ENCODE data around the gene PPARA. TPM values are rescaled to one million over a fixed set of nuclear protein-coding genes. Genes with fewer than 3 reads are reported as not detected.

PPARA gene
- total and polyA plus RNA-seq, 2 of the 4 experiments (the other 2 are of a cell fraction): 3.1 to 7.0 TPM

DNA sequence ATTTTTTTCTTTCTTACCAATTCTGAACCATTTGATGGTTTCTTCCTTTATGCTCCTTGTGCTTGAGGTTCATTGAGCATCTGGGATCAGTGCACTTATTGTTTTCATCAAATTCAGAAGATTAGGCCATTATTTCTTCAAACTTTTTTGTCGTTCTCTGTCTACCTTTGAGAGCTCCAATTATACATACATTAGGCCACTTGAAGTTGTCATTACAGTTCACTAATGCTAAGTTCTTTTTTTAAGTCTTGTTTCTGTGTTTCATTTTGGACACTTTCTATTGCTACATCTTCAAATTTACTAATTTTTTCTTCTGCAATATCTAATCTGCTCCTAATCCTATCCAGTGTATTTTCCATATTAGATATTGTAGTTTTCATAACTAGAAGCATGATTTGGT, 58.9 kb downstream of the PPARA start:
- Histone ChIP-seq H3K27me3 (ENCODE audit: control insufficient read depth, insufficient read depth, low read length) (no peaks in the 10 kb centered on the region), H2BK15ac (ENCODE audit: low read depth, low read length) (no peak overlapping the region), H3K27ac (ENCODE audit: insufficient read depth, low read length) (no peak overlapping the region), H3K4ac (ENCODE audit: low read depth, low read length) (no peak overlapping the region), H2BK20ac (ENCODE audit: low read depth, low read length) (no peak overlapping the region), H2AK9ac (replicated peaks; ENCODE audit: low read depth, low read length, poor library complexity) (no peak overlapping the region), H3K56ac (ENCODE audit: extremely low read depth, insufficient read depth, low read length) (no peak overlapping the region), H2BK5ac (ENCODE audit: low read depth, low read length, poor library complexity, severe bottlenecking) (no peak overlapping the region), H3K18ac (ENCODE audit: low read depth, low read length) (no peak overlapping the region), H3K4me2 (ENCODE audit: low read depth, low read length) (no peak overlapping the region), H2AFZ (replicated peaks; ENCODE audit: low read length, poor library complexity) (no peak overlapping the region), H3K14ac (replicated peaks; ENCODE audit: low read depth, low read length) (no peak overlapping the region), H4K91ac (ENCODE audit: insufficient read depth, low read depth, low read length) (no peak overlapping the region), H3K9ac (ENCODE audit: low read depth, low read length) (no peak overlapping the region), H4K20me1 (ENCODE audit: insufficient read depth, low read length) (no peaks in the 10 kb centered on the region), H4K5ac (ENCODE audit: low read depth, low read length) (no peak overlapping the region), H3K4me3 (ENCODE audit: insufficient read depth, low read depth, low read length) (no peak overlapping the region), H2AK5ac (ENCODE audit: low read depth, low read length) (no peak overlapping the region), H3K9me1 (ENCODE audit: insufficient read depth, low read length) (no peaks in the 10 kb centered on the region), H3K23ac (ENCODE audit: low read depth, low read length) (no peak overlapping the region), H2BK120ac (ENCODE audit: low read depth, low read length) (no peak overlapping the region), H3K36me3 (ENCODE audit: control insufficient read depth, insufficient read depth, low read length) (peaks cover 18% of the 10 kb centered on the region), H3K4me1 (ENCODE audit: control insufficient read depth, insufficient read depth, low read length) (no peaks in the 10 kb centered on the region), H4K8ac (ENCODE audit: low read depth in 2 of 2, low read length in 2 of 2) (no peak overlapping the region), H3K9me3 (ENCODE audit: control insufficient read depth, insufficient read depth, low read length) (peaks cover 9% of the 10 kb centered on the region), H3K79me1 (ENCODE audit: low read depth in 1 of 2, low read length in 2 of 2) (no peaks in the 10 kb centered on the region)
- ChIA-PET POLR2A (ENCODE audit: unreplicated experiment) (no interaction called here), CTCF (no interaction called here)
- no TSS peak for BruUV-seq (replicated peaks)
- no peak for TF ChIP-seq MXI1 (IDR thresholded peaks at IDR 0.05; ENCODE audit: borderline replicate concordance, low read depth, low read length)
- no peak for TF ChIP-seq CHD1 (IDR thresholded peaks at IDR 0.05; ENCODE audit: low read depth, low read length)
- TF ChIP-seq, protein P1, sequence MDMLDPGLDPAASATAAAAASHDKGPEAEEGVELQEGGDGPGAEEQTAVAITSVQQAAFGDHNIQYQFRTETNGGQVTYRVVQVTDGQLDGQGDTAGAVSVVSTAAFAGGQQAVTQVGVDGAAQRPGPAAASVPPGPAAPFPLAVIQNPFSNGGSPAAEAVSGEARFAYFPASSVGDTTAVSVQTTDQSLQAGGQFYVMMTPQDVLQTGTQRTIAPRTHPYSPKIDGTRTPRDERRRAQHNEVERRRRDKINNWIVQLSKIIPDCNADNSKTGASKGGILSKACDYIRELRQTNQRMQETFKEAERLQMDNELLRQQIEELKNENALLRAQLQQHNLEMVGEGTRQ (IDR thresholded peaks at IDR 0.05; ENCODE audit: low read depth, low read length): no peak
- no peak for TF ChIP-seq SMC3 (IDR thresholded peaks at IDR 0.05; ENCODE audit: low read depth, low read length)
- no peak for TF ChIP-seq MAZ (IDR thresholded peaks at IDR 0.05; ENCODE audit: borderline replicate concordance, low read depth, low read length)
- TF ChIP-seq POLR2A (IDR thresholded peaks at IDR 0.05; ENCODE audit: low read depth, low read length): no peak
- TF ChIP-seq RAD21 (IDR thresholded peaks at IDR 0.05; ENCODE audit: low read length): no peak
- TF ChIP-seq CTCF (conservative IDR thresholded peaks at IDR 0.05; ENCODE audit: low read depth, low read length): no peak
- no CpG with 5 or more reads among the region's 1 CpG for WGBS, 2 experiments (ENCODE audit: extremely low coverage in 2 of 2, insufficient read length in 1 of 2)
- DNase-seq (no peak), ATAC-seq (ENCODE audit: low read depth) (no peak)
- in situ Hi-C loops (cut with MboI; ENCODE audit: low sequenced_read_pairs) (no loop called here), intact Hi-C loops (cut with micrococcal nuclease) (no loop called here), dilution Hi-C loops (cut with HindIII; ENCODE audit: low sequenced_read_pairs, unreplicated experiment) (no loop called here)

All from IMR-90 (cell line).